ENCODE measurements around the gene PRKCD.

The PRKCD gene

DNA sequence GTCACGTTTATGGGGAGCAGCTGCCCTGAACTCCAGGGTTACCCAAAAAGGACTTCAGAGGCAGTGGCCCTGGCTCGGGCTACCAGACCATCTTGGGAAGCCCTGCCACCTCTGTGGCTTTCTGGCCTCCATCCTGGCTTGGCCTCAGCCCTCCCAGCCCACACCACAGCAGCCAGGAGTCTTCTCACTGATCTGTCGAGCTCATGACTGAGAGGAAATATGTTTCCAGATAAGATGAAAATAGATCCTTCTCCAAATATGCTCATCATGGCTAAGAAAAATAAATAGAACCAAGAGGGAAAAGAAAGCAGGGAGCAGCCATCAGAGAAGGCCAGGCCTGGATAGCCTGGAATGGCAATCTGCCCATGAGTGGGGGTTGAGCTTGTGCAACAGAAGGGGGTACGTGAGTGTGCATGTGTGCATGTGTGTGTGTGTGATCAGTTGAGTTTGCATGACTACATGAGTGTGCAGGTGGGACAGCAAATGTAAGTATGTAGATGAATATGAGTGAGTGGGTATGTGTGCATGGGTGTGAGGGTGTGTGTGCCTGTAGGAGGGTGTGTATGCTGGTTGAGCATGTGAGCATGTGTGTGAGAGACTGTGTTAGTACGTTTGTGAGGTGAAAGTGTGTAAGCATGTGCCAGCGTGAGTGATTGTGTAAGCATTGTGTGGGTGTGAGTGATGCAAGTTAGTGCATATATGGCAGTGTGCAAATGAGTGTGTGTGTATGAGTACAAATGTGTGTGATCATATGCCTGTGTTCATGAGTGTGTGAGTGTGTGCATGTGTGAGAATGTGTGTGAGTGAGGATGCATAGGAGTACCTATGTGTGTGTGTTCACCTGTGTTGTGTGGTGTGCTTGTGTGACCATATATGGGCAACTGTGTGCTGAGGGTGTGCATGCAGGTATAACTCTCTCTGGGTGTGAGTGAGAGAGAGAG, 20.8 kb upstream of the PRKCD start:
- H4K20me1 ChIP-seq = no peaks in the 10 kb centered on the region
- H3K9ac ChIP-seq = no peak overlapping the region
- peak overlapping the region; percentile 52 for H3K4me2 ChIP-seq
- H3K36me3 ChIP-seq = no peaks in the 10 kb centered on the region
- no peaks in the 10 kb centered on the region for H3K9me3 ChIP-seq
- H3K27ac ChIP-seq = no peak overlapping the region
- no peak overlapping the region for H3K4me3 ChIP-seq
- TF ChIP-seq Cebpa-rat (IDR thresholded peaks at IDR 0.05) = no peak
- peaks cover 19% of the 10 kb centered on the region for H3K4me1 ChIP-seq
- H3K27me3 ChIP-seq = no peaks in the 10 kb centered on the region

DNA sequence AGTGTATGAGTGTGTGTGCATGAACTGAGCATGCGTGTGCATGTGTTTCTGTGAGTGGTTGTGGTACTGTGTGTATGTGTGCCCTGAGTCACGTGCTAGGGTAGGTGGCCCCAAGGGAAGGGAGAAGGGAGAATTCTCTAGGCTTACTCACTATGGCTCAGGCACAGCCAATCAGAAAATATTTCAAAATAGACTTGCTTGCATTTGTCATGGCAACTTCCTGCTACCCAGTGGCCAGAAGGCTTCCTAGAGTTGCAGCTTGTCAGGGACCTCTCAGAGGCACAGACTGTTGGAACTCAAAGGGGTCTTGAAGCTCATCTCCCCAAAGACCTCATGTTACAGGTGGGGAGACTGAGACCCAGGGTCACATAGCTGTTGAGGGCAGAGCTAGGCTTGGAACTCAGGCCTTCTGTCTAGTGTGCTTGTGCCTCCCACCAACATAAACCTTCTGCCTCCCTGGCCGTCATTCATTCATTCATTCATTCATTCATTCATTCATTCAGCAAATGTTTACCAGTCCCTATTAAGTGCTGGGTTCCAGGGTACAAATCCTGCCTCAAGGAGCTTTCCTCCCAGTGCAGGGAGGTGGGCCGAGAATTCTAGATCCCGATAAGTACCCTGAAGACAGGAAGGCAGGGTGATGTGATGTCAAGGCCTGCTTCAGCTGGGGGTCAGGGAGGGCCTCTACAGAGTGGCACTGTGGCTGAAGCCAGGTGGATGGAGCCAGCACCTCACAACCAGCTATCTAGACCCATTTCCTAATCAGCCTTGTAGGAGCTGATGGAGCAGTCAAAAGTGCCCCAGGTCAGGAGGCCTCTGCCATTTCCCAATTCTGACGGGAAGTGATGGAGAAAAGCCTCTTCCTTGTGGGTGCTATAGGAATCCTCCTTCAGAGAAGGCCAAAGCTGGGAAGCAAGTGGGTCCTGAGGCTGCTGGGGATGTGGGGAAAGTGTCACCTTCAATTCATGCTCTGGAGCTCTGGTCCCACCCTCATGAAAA, 19.9 kb upstream of the PRKCD start:
- Histone ChIP-seq H3K9ac (no peak overlapping the region), H3K4me3 (no peak overlapping the region)

DNA sequence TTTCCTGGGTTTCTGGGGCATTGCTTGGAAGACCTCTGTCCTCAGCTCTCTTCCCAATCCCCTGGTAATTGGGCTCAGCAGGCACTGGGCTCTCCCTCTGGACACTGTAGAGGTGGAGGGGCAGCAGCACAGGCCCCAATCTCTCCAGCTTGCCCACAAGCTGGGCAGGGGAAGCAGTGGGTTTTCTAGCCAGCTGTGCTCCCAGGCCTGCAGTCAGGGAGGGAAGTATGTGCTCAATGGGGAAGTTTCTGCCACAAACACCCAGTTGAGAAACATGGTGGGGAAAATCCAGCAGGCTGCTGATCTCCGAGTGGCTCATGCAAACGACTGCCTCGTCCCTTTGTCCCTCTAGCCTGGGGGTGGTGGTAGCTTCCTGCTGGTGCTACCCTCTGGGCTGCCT, 18.0 kb upstream of the PRKCD start:
- H3K27me3 ChIP-seq = no peaks in the 10 kb centered on the region
- no peaks in the 10 kb centered on the region for H3K36me3 ChIP-seq
- no peak overlapping the region for H3K4me2 ChIP-seq
- 0 out of 2 replicates have a peak overlapping the region, but pooled peaks have one; percentile 6 for H3K27ac ChIP-seq
- H3K4me3 ChIP-seq = no peak overlapping the region
- H3K9ac ChIP-seq = no peak overlapping the region
- no peak for TF ChIP-seq Cebpa-rat (IDR thresholded peaks at IDR 0.05)
- H3K9me3 ChIP-seq = no peaks in the 10 kb centered on the region
- peaks cover 19% of the 10 kb centered on the region for H3K4me1 ChIP-seq
- H4K20me1 ChIP-seq = no peaks in the 10 kb centered on the region

More for the DNA sequence above, 19.9 kb upstream of the PRKCD start:
- H3K4me2 ChIP-seq = peak overlapping the region; percentile 52
- no peaks in the 10 kb centered on the region for H3K9me3 ChIP-seq
- no peaks in the 10 kb centered on the region for H3K36me3 ChIP-seq
- H3K4me1 ChIP-seq = peaks cover 19% of the 10 kb centered on the region
- TF ChIP-seq Cebpa-rat (IDR thresholded peaks at IDR 0.05) = no peak
- no peaks in the 10 kb centered on the region for H4K20me1 ChIP-seq
- no peak overlapping the region for H3K27ac ChIP-seq
- H3K27me3 ChIP-seq = no peaks in the 10 kb centered on the region

DNA sequence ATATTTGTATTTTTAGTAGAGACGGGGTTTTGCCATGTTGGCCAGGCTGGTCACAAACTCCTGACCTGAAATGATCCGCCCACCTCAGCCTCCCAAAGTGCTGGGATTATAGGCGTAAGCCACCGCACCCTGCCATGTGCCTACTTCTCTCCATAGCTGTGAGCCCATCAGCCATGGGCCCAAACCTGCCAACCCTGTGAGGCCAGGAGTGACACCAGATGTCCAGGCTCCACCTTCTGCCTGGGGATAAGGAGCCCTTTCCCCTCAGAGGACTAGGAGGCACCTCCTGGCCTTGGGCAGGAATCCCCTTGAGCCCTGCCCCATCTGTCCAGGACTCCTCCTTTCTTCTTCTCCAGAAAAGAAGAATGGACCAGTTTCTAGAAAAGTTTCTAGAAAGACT, 16.6 kb upstream of the PRKCD start:
- Histone ChIP-seq H3K27ac (no peak overlapping the region), H3K4me3 (no peak overlapping the region), H3K27me3 (no peaks in the 10 kb centered on the region), H3K9me3 (no peaks in the 10 kb centered on the region), H3K9ac (no peak overlapping the region), H4K20me1 (no peaks in the 10 kb centered on the region), H3K4me2 (no peak overlapping the region), H3K36me3 (no peaks in the 10 kb centered on the region), H3K4me1 (peaks cover 19% of the 10 kb centered on the region)
- TF ChIP-seq Cebpa-rat (IDR thresholded peaks at IDR 0.05) = no peak

DNA sequence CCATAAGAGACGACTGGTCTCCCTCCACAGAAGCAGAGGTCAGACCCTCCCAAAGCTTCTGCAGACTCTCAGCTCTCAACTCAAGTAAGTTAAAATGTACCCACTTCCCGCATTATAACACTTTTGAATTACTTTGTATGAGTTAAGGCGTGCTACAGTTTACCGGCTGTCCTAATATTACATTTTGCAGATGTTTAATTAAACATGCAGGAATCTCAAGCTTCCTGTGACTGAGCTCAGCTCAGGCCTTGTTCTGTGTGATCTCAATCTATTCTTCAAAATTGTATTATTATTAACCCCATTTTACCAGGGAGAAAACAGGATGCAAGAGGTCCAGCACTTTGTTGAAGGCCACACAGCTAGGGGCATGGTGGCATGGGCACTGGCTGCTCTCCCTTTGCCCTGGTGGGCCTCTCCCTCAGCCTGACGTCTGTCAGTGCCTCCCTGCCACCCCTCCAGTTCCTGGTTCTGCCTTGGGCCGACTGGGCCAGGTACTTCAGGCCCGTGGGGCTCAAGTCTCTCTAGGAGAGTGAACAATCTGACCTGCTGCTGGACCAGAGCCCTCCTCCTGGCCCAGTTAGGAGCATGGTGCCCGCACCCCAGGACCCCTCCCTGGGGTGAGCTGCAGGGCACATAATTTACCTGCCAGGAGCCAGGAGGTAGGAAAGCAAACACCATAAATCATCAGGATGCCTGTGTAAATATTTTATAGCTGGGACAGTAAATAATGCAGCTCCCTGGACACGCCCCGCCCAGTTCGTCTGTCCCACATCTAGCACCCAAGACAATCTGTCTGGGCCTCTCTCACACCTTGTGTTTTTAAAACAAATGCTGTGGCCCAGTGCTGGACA, 15.9 kb upstream of the PRKCD start:
- Histone ChIP-seq H3K4me2 (no peak overlapping the region), H3K9ac (no peak overlapping the region), H3K9me3 (no peaks in the 10 kb centered on the region), H3K36me3 (no peaks in the 10 kb centered on the region), H3K4me3 (no peak overlapping the region), H3K27ac (no peak overlapping the region), H3K27me3 (no peaks in the 10 kb centered on the region), H3K4me1 (peaks cover 15% of the 10 kb centered on the region), H4K20me1 (no peaks in the 10 kb centered on the region)
- TF ChIP-seq Cebpa-rat (IDR thresholded peaks at IDR 0.05) = no peak

DNA sequence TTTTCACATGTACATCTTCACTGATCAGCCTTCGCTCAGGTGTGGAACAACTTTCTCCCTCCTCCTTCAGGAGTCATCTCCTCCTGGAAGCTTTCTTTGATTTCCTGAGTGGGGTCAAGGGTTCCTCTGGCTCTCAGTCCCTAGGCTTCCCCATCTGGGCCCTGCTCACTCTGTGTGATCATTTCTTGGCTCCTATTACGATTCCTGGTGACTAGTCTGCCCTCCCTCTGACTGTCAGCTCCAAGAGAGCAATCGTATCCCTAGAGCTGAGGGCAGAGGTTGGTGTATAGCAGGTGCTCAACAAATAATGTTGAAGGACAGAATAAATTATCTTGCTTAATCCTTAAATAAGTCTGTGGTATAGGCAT, 15.3 kb upstream of the PRKCD start:
- no peak overlapping the region for H3K4me3 ChIP-seq
- peaks cover 9% of the 10 kb centered on the region for H3K4me1 ChIP-seq
- no peaks in the 10 kb centered on the region for H3K36me3 ChIP-seq
- H3K27ac ChIP-seq = no peak overlapping the region
- H3K27me3 ChIP-seq = no peaks in the 10 kb centered on the region
- TF ChIP-seq Cebpa-rat (IDR thresholded peaks at IDR 0.05) = no peak
- no peak overlapping the region for H3K9ac ChIP-seq
- no peaks in the 10 kb centered on the region for H4K20me1 ChIP-seq
- no peaks in the 10 kb centered on the region for H3K9me3 ChIP-seq
- no peak overlapping the region for H3K4me2 ChIP-seq

DNA sequence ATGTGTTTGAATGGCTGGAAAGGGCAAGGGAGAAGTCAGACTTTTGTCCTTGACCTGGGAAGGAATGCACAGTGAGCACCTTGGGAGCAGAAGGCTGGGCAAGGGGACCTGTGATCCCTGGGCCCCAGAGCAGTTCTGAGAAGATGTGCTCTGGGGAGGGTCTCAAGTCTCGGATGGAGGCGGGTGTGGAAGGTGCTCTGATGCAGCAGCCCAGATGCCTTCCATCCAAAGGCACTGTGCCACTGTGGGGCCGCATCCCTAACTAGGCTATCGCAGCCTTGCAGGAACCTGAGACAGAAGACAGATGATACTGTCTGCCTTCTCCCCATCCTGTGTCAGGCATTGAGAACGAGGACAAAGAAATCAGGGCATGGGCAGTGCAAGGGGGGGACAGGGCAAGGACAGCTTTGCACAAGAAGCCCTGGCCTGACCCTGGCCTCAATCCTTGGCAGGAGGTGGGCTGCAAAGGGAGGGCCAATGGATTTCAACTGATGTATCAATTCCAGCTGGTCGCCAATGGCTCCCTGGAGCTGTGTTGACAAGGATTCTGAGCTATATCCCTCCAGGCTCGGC, 14.6 kb upstream of the PRKCD start:
- no peaks in the 10 kb centered on the region for H3K9me3 ChIP-seq
- H3K4me2 ChIP-seq = no peak overlapping the region
- H4K20me1 ChIP-seq = no peaks in the 10 kb centered on the region
- no peak overlapping the region for H3K9ac ChIP-seq
- no peaks in the 10 kb centered on the region for H3K36me3 ChIP-seq
- H3K27me3 ChIP-seq = no peaks in the 10 kb centered on the region
- no peak overlapping the region for H3K4me3 ChIP-seq
- peaks cover 2% of the 10 kb centered on the region for H3K4me1 ChIP-seq
- H3K27ac ChIP-seq = no peak overlapping the region
- no peak for TF ChIP-seq Cebpa-rat (IDR thresholded peaks at IDR 0.05)

DNA sequence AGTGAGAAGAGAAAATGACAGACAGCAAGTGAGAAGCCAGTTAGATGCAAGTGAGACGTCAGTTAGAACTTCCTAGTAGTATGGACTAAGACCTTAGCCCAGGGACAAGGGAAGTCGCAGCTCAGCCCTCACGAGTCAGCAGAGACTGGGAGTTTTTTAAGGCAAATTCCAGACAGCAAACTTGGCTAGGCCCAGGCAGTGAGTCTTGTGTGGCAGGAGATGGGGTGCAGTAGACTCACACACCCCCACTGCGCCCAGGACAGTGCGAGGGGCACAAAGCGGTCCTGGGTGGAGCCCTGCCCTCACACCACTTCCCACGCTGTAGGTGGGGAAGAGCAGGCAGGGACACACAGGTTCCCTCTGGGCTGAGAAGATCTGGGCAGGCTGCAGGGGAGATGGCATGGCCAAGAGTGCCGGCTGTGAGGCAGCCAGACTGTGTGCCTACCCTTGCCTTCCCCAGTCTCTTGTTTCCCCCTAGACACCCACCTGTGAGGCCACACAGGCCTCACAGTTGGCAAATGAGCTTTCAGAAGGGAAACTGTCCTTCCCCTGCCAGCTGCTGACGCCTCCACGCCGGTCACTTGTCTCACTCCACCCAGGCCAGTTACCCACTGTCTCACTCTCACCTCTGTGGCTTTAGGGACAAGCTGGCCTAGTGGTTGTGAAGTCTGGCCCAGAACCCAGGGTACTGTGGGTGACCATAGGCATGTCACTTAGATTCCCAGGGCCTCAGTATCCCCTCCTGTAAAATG, 13.7 kb upstream of the PRKCD start:
- no peak overlapping the region for H3K27ac ChIP-seq
- no peak overlapping the region for H3K4me3 ChIP-seq
- H3K36me3 ChIP-seq = no peaks in the 10 kb centered on the region
- H3K9ac ChIP-seq = no peak overlapping the region
- H3K9me3 ChIP-seq = no peaks in the 10 kb centered on the region
- H3K4me2 ChIP-seq = no peak overlapping the region
- H3K27me3 ChIP-seq = no peaks in the 10 kb centered on the region
- no peak for TF ChIP-seq Cebpa-rat (IDR thresholded peaks at IDR 0.05)
- H3K4me1 ChIP-seq = no peaks in the 10 kb centered on the region
- no peaks in the 10 kb centered on the region for H4K20me1 ChIP-seq
